ENCODE measurements around the gene HIVEP3. TPM values are rescaled to one million over a fixed set of nuclear protein-coding genes. Genes with fewer than 3 reads are reported as not detected.

Gene HIVEP3
- total and polyA plus RNA-seq, 2 donors (not counting 1 experiment from before 2014, with no cell fraction given), result 2.0 to 5.1 TPM

DNA sequence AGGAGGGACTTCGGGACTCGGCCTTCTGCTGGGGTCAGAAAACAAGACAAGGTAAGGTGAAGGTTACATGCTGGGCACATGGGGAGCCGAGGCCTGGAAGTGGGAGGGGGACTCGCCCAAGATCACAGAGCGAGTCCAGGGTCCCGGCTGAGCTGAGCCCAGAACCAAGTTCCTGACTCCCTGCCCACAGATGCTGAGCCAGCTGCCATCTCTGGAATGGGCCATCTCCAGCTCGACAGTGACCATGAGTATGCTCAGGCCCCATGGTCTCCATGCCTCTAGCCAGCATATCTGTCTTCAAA lies 407.5 kb downstream of the HIVEP3 start:
- intact Hi-C loops (cut with micrococcal nuclease), result loop anchor here (10.0 kb wide), 1 partner anchor 64 kb away; no protein-coding TSS in a partner anchor
- ChIA-PET CTCF (no interaction called here), POLR2A (no interaction called here)
- Histone ChIP-seq H3K36me3 (replicated peaks in 1 of 2; ENCODE audit: control extremely low read depth in 1 of 2, control insufficient read depth in 1 of 2, extremely low read depth in 1 of 2, insufficient read depth in 2 of 2, low read length in 1 of 2) (peaks cover 0 to 11% of the 10 kb centered on the region in 2 experiments), H3K79me2 (ENCODE audit: control insufficient read depth, insufficient read depth, low read length) (no peaks in the 10 kb centered on the region), H3K9me3 (ENCODE audit: control extremely low read depth in 1 of 3, control insufficient read depth in 2 of 3, insufficient read depth in 1 of 3, low read length in 2 of 3) (no peaks in the 10 kb centered on the region), H3K27me3 (replicated peaks in 1 of 4; ENCODE audit: control extremely low read depth in 1 of 4, control insufficient read depth in 3 of 4, insufficient read depth in 4 of 4, low read length in 3 of 4) (no peaks in the 10 kb centered on the region), H3K4me1 (ENCODE audit: control insufficient read depth in 2 of 2, insufficient read depth in 2 of 2, low read length in 2 of 2) (peaks cover 0 to 6% of the 10 kb centered on the region in 2 donors), H3K4me3 (ENCODE audit: control extremely low read depth in 1 of 5, extremely low read depth in 1 of 5, insufficient read depth in 1 of 5, low read depth in 2 of 5, low read length in 4 of 5) (no peak overlapping the region), H3K27ac (ENCODE audit: low read length in 2 of 2) (no peak overlapping the region), H2AFZ (ENCODE audit: insufficient read depth, low read depth, low read length, poor library complexity, severe bottlenecking) (no peak overlapping the region), H3K4me2 (replicated peaks; ENCODE audit: low read depth, low read length, poor library complexity, severe bottlenecking) (no peak overlapping the region), H3K9ac (ENCODE audit: low read length) (no peak overlapping the region), H4K20me1 (ENCODE audit: control insufficient read depth, insufficient read depth, low read length, poor library complexity, severe bottlenecking) (no peaks in the 10 kb centered on the region)
- no peak overlapping the region for H3K4me3 Mint-ChIP-seq
- H3K27ac Mint-ChIP-seq, result no peak overlapping the region
- no peak for ATAC-seq (ENCODE audit: low read depth)
- H3K27me3 Mint-ChIP-seq, result no peaks in the 10 kb centered on the region
- DNase-seq, result no peak
- no peaks in the 10 kb centered on the region for H3K9me3 Mint-ChIP-seq (ENCODE audit: insufficient read depth)
- 99% methylated on average over 7 of the region's 7 CpGs for WGBS (ENCODE audit: insufficient coverage)
- no peak for TF ChIP-seq EZH2 (IDR thresholded peaks at IDR 0.05; ENCODE audit: borderline replicate concordance, insufficient read depth, low read depth, low read length, poor library complexity, severe bottlenecking)
- TF ChIP-seq, protein P1, sequence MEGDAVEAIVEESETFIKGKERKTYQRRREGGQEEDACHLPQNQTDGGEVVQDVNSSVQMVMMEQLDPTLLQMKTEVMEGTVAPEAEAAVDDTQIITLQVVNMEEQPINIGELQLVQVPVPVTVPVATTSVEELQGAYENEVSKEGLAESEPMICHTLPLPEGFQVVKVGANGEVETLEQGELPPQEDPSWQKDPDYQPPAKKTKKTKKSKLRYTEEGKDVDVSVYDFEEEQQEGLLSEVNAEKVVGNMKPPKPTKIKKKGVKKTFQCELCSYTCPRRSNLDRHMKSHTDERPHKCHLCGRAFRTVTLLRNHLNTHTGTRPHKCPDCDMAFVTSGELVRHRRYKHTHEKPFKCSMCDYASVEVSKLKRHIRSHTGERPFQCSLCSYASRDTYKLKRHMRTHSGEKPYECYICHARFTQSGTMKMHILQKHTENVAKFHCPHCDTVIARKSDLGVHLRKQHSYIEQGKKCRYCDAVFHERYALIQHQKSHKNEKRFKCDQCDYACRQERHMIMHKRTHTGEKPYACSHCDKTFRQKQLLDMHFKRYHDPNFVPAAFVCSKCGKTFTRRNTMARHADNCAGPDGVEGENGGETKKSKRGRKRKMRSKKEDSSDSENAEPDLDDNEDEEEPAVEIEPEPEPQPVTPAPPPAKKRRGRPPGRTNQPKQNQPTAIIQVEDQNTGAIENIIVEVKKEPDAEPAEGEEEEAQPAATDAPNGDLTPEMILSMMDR (IDR thresholded peaks at IDR 0.05), result no peak
- peaks cover under 1% of the 10 kb centered on the region for H3K4me1 Mint-ChIP-seq

DNA sequence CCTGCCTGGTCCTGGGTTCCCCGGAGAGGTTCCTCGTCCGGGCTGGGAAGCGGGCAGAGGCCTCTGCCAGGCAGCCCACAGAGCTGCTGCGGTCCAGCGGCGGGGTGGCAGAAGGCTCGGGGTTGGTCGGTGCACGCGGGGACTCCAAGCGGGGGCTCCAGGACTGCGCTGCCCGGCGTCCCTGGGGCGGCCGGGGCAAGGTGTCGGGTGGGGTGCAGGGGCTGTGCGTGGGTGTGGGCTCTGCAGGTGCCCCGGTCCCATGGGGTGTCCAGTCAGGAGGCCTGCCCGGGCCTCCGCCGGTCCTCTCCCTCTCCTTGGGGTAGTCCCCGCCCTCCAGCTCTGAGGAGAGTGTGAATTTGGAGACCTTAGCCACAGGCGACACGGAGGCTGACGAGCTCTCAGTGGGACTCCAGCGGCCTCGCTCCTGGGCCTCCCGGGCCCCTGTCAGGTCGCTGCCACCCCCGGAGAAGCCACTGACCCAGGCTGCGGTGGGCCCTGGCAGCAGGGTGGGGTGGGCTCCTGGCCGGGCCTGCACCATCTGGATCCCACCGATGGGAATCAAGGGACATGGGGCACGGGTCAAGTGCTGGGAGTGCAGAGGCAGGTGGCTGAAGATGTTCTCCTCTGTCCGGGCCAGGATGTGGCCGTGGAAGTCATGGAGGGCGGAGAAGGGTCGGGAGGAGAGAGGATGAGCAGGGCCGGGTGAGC lies 408.0 kb downstream of the HIVEP3 start:
- no peaks in the 10 kb centered on the region for H3K27me3 ChIP-seq (replicated peaks in 1 of 4; ENCODE audit: control extremely low read depth in 1 of 4, control insufficient read depth in 3 of 4, insufficient read depth in 4 of 4, low read length in 3 of 4)
- no peaks in the 10 kb centered on the region for H3K9me3 Mint-ChIP-seq (ENCODE audit: insufficient read depth)
- no peak overlapping the region for H3K27ac ChIP-seq (ENCODE audit: low read length in 2 of 2)
- H3K36me3 ChIP-seq (replicated peaks in 1 of 2; ENCODE audit: control extremely low read depth in 1 of 2, control insufficient read depth in 1 of 2, extremely low read depth in 1 of 2, insufficient read depth in 2 of 2, low read length in 1 of 2), result peaks cover 0 to 11% of the 10 kb centered on the region in 2 experiments
- TF ChIP-seq, protein P1 (IDR thresholded peaks at IDR 0.05), result no peak
- TF ChIP-seq EZH2 (IDR thresholded peaks at IDR 0.05; ENCODE audit: borderline replicate concordance, insufficient read depth, low read depth, low read length, poor library complexity, severe bottlenecking), result no peak
- H3K4me2 ChIP-seq (replicated peaks; ENCODE audit: low read depth, low read length, poor library complexity, severe bottlenecking), result no peak overlapping the region
- H3K27ac Mint-ChIP-seq, result no peak overlapping the region
- no peak overlapping the region for H2AFZ ChIP-seq (ENCODE audit: insufficient read depth, low read depth, low read length, poor library complexity, severe bottlenecking)
- H3K4me3 Mint-ChIP-seq, result no peak overlapping the region
- ATAC-seq (ENCODE audit: low read depth) (no peak), DNase-seq (no peak)
- no peaks in the 10 kb centered on the region for H3K9me3 ChIP-seq (ENCODE audit: control extremely low read depth in 1 of 3, control insufficient read depth in 2 of 3, insufficient read depth in 1 of 3, low read length in 2 of 3)
- H3K4me1 Mint-ChIP-seq, result no peaks in the 10 kb centered on the region
- H3K27me3 Mint-ChIP-seq, result no peaks in the 10 kb centered on the region
- H3K79me2 ChIP-seq (ENCODE audit: control insufficient read depth, insufficient read depth, low read length), result no peaks in the 10 kb centered on the region
- H3K4me3 ChIP-seq (ENCODE audit: control extremely low read depth in 1 of 5, extremely low read depth in 1 of 5, insufficient read depth in 1 of 5, low read depth in 2 of 5, low read length in 4 of 5), result no peak overlapping the region
- ChIA-PET CTCF (no interaction called here), POLR2A (no interaction called here)
- H4K20me1 ChIP-seq (ENCODE audit: control insufficient read depth, insufficient read depth, low read length, poor library complexity, severe bottlenecking), result no peaks in the 10 kb centered on the region
- intact Hi-C loops (cut with micrococcal nuclease), result loop anchor here (10.0 kb wide), 1 partner anchor 64 kb away; no protein-coding TSS in a partner anchor
- no peak overlapping the region for H3K9ac ChIP-seq (ENCODE audit: low read length)
- 94% methylated on average over 36 of the region's 41 CpGs for whole genome bisulfite sequencing (ENCODE audit: insufficient coverage)
- H3K4me1 ChIP-seq (ENCODE audit: control insufficient read depth in 2 of 2, insufficient read depth in 2 of 2, low read length in 2 of 2), result peaks cover 0 to under 1% of the 10 kb centered on the region in 2 donors
